Measurements from ENCODE around the gene EFHD1.

EFHD1 gene, protein sequence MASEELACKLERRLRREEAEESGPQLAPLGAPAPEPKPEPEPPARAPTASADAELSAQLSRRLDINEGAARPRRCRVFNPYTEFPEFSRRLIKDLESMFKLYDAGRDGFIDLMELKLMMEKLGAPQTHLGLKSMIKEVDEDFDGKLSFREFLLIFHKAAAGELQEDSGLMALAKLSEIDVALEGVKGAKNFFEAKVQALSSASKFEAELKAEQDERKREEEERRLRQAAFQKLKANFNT

GRCh38 chr2:232633413-232634205 lies at the start of gene EFHD1:
Gene EFHD1 (plus strand): TSS chr2:232633604. CDS start chr2:232633705, 101 bp downstream.
- TF ChIP-seq CTCF (conservative IDR thresholded peaks at IDR 0.05; ENCODE audit: control insufficient read depth, insufficient read depth, low read depth, low read length), result no peak
- H3K4me3 ChIP-seq (ENCODE audit: control insufficient read depth, low read depth, low read length), result peak within 1 kb of the TSS; percentile 39

GRCh38 chr2:232584238-232584637 lies 49.2 kb upstream of the EFHD1 start:
- no peak for DNase-seq (ENCODE audit: low read depth)
- TF ChIP-seq CTCF (conservative IDR thresholded peaks at IDR 0.05; ENCODE audit: control insufficient read depth, insufficient read depth, low read depth, low read length), result no peak
- H3K4me3 ChIP-seq (ENCODE audit: control insufficient read depth, low read depth, low read length), result no peak overlapping the region

More at GRCh38 chr2:232633413-232634205, at the start of gene EFHD1:
- peak; percentile 17 for DNase-seq (ENCODE audit: low read depth)

DNA sequence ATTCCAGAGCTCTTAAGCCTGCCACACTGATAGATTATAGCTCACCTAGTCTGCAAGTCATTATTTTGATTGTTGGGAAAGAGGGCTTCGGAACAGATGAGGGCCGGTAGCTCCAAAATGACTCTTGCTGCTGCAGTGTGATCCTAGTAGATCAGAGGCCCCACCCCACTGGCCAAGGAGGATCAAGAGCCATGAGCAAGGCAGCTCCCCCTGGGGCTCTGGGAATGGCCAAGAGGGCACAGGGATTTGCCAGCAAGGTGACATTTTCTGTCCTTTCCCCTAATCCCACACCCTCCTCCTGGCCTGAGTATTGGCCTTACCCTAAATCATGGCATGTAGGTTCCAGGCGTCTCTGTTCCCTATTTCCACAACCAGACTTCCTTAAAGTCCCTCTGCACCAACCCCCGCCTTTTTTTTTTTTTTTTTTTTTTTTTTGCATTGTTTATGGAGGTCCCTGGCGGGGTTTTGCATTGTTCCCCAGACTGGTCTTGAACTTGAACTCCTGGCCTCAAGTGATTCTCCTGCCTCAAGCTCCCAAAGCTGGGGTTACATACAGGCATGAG lies 46.4 kb upstream of the EFHD1 start:
- TF ChIP-seq CTCF (conservative IDR thresholded peaks at IDR 0.05; ENCODE audit: control insufficient read depth, insufficient read depth, low read depth, low read length), result no peak
- no peak overlapping the region for H3K4me3 ChIP-seq (ENCODE audit: control insufficient read depth, low read depth, low read length)
- no peak for DNase-seq (ENCODE audit: low read depth)

DNA sequence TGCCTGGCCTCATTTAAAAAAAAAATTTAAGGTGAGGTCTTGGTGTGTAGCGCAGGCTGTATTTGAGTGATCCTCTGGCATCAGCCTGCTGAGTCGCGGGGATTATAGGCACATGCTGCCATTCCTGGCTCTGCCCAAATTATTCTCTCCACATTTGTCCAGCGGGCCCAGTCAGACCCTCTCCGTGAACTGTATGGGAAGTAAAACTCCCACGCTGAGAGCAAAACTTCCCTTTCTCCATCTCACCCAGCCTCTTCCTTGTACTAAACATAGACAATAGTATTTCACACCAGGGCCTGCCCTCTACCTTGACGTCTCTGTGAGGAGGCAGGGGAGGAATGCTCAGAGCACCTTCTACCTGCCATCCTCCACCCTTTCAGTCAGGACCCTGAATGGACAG lies 45.9 kb upstream of the EFHD1 start:
- no peak for DNase-seq (ENCODE audit: low read depth)
- TF ChIP-seq CTCF (conservative IDR thresholded peaks at IDR 0.05; ENCODE audit: control insufficient read depth, insufficient read depth, low read depth, low read length), result no peak
- no peak overlapping the region for H3K4me3 ChIP-seq (ENCODE audit: control insufficient read depth, low read depth, low read length)

DNA sequence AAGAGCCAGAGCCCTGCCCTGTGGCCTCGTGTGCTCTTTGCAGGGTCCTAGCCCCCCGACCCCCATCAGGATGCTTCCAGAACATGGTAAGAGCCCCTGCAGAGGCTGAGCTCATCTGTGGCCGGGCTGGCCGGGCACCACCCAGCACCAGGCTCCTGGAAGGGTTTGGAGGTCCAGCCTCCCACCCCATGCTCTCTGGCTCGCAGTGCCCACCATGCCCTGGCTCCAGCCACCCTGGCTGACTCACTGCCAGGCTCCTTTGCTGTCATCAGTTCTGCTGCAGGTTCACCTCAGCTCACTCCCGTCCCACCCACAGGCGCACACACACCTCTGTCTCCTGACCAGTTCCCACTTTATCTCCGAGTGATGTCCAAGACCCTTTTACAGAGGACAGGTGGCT lies 45.4 kb upstream of the EFHD1 start:
- no peak for DNase-seq (ENCODE audit: low read depth)
- no peak for TF ChIP-seq CTCF (conservative IDR thresholded peaks at IDR 0.05; ENCODE audit: control insufficient read depth, insufficient read depth, low read depth, low read length)
- H3K4me3 ChIP-seq (ENCODE audit: control insufficient read depth, low read depth, low read length), result no peak overlapping the region

- no peak for TF ChIP-seq CTCF (conservative IDR thresholded peaks at IDR 0.05; ENCODE audit: control insufficient read depth, insufficient read depth, low read depth, low read length)
- DNase-seq (ENCODE audit: low read depth), result peak; percentile 81
- no peak overlapping the region for H3K4me3 ChIP-seq (ENCODE audit: control insufficient read depth, low read depth, low read length)
Measured at GRCh38 chr2:232588680-232589585, 44.5 kb upstream of the EFHD1 start.
